A673 (cell line): Measurements from ENCODE around the gene GALNT10. TPM values are rescaled to one million over a fixed set of nuclear protein-coding genes. Genes with fewer than 3 reads are reported as not detected.

Source experiments
- BruUV-seq: library from RNA; stranded (reverse); fragments of 400-500 nt; replicated peaks from 2 replicates; lab custom pipeline; 2021; lab: Mats Ljungman, UMichigan
- CTCF ChIA-PET: fragments of 300-600 bp; sonication (Branson Sonifier 250); formaldehyde crosslinking; loops from one replicate; lab custom pipeline; 2022; ENCODE audit warnings: antibody characterized with exemption; lab: Charles Lee
- POLR2A ChIA-PET: fragments of 300-600 bp; sonication (Branson Sonifier 250); formaldehyde crosslinking; loops from one replicate; lab custom pipeline; 2022; ENCODE audit warnings: antibody characterized with exemption; ENCODE audit not compliant: low non-redundant PET; lab: Charles Lee
- DNase-seq: peaks from one replicate; pipeline ENCODE4 v3.0.0-alpha.2; 2015; ENCODE audit warnings: low spot score
- H3K27ac ChIP-seq: fragments of 200-600 bp; sonication (generic); 2 replicates; pipeline ENCODE4 v1.5.1; 2016; ENCODE audit warnings: mixed run types, low read depth, mild to moderate bottlenecking, mixed read lengths, antibody characterized with exemption, low read length; ENCODE audit not compliant: poor library complexity, severe bottlenecking
- H3K27me3 ChIP-seq: fragments of 200-600 bp; sonication (generic); replicated peaks from 2 replicates; pipeline ENCODE4 v1.6.1; 2017; ENCODE audit warnings: mixed run types, low read depth, mild to moderate bottlenecking, mixed read lengths, antibody characterized with exemption, low read length; ENCODE audit not compliant: insufficient read depth, poor library complexity
- H3K36me3 ChIP-seq: fragments of 200-600 bp; sonication (generic); 2 replicates; pipeline ENCODE4 v1.6.1; 2016; ENCODE audit warnings: mixed run types, mild to moderate bottlenecking, mixed read lengths, antibody characterized with exemption, low read length; ENCODE audit not compliant: insufficient read depth, poor library complexity, severe bottlenecking
- H3K4me1 ChIP-seq: fragments of 200-600 bp; sonication (generic); 2 replicates; pipeline ENCODE4 v1.6.1; 2017; ENCODE audit warnings: mixed run types, mild to moderate bottlenecking, mixed read lengths, antibody characterized with exemption, low read length; ENCODE audit not compliant: insufficient read depth, poor library complexity, severe bottlenecking
- H3K4me3 ChIP-seq: fragments of 200-600 bp; sonication (generic); 2 replicates; pipeline ENCODE4 v1.5.1; 2016; ENCODE audit warnings: low read depth, mixed run types, mild to moderate bottlenecking, mixed read lengths, low read length; ENCODE audit not compliant: poor library complexity, severe bottlenecking
- H3K9me3 ChIP-seq: fragments of 200-600 bp; sonication (generic); 2 replicates; pipeline ENCODE4 v1.6.1; 2016; ENCODE audit warnings: mixed run types, low read depth, mild to moderate bottlenecking, mixed read lengths, antibody characterized with exemption, low read length; ENCODE audit not compliant: poor library complexity, severe bottlenecking
- CTCF ChIP-seq: fragments of 300-800, 200-600 bp; sonication (generic); conservative IDR thresholded peaks from 2 replicates; pipeline ENCODE4 v1.5.1; 2017; ENCODE audit warnings: low read depth, mild to moderate bottlenecking, antibody characterized with exemption, low read length, moderate library complexity, mixed read lengths
- EZH2 ChIP-seq: fragments of 200-600 bp; sonication (generic); IDR thresholded peaks from 2 replicates; pipeline ENCODE4 v1.6.1; 2017; ENCODE audit warnings: borderline replicate concordance, low read depth, mild to moderate bottlenecking, mixed read lengths, antibody characterized with exemption, low read length; ENCODE audit not compliant: poor library complexity, severe bottlenecking
- intact Hi-C: fragments of 100-400 bp; cut with micrococcal nuclease; formaldehyde crosslinking; loops from one replicate; pipeline ENCODE4 v1.10.0; 2022; ENCODE audit not compliant: unreplicated experiment
- total RNA-seq: library from RNA; stranded (reverse); gene quantifications from 2 replicates; pipeline ENCODE4 v1.2.3, GENCODE V29; 2021

Gene GALNT10
- total RNA-seq, 1 experiment from 2014 or later = 17.9 TPM

- POLR2A ChIA-PET = no interaction called here
- no TSS peak for BruUV-seq
Observed at GRCh38 chr5:154278908-154279307, 88.4 kb downstream of the GALNT10 start.

GRCh38 chr5:154284433-154284832 lies 93.9 kb downstream of the GALNT10 start:
- intact Hi-C loops = no loop called here
- TF ChIP-seq EZH2 (no peak), CTCF (no peak)
- H3K27me3 ChIP-seq = no peaks in the 10 kb centered on the region
- no peaks in the 10 kb centered on the region for H3K36me3 ChIP-seq
- no peak overlapping the region for H3K4me3 ChIP-seq
- H3K9me3 ChIP-seq = no peaks in the 10 kb centered on the region
- DNase-seq = no peak
- H3K27ac ChIP-seq = no peak overlapping the region
- no peaks in the 10 kb centered on the region for H3K4me1 ChIP-seq
- BruUV-seq = no TSS peak
- POLR2A ChIA-PET = no interaction called here
- CTCF ChIA-PET = no interaction called here

More at GRCh38 chr5:154278908-154279307, 88.4 kb downstream of the GALNT10 start:
- intact Hi-C loops = no loop called here
- Histone ChIP-seq H3K4me1 (no peaks in the 10 kb centered on the region), H3K9me3 (no peaks in the 10 kb centered on the region), H3K4me3 (no peak overlapping the region), H3K27me3 (no peaks in the 10 kb centered on the region), H3K36me3 (no peaks in the 10 kb centered on the region), H3K27ac (no peak overlapping the region)
- CTCF ChIA-PET = no interaction called here
- TF ChIP-seq CTCF = no peak
- no peak for TF ChIP-seq EZH2
- DNase-seq = no peak

GRCh38 chr5:154285661-154286408 lies 95.3 kb downstream of the GALNT10 start:
- DNase-seq = no peak
- BruUV-seq = no TSS peak
- Histone ChIP-seq H3K27me3 (no peaks in the 10 kb centered on the region), H3K4me3 (no peak overlapping the region), H3K9me3 (no peaks in the 10 kb centered on the region), H3K27ac (no peak overlapping the region), H3K36me3 (no peaks in the 10 kb centered on the region), H3K4me1 (no peaks in the 10 kb centered on the region)
- ChIA-PET POLR2A (no interaction called here), CTCF (interaction anchor here (0.6 kb wide), 1 partner anchor 12 kb away, joined by 3 read pairs; no protein-coding TSS in a partner anchor)
- intact Hi-C loops = no loop called here
- TF ChIP-seq CTCF = no peak
- TF ChIP-seq EZH2 = no peak
